ENCODE data around the gene TEAD1. TPM values are rescaled to one million over a fixed set of nuclear protein-coding genes. Genes with fewer than 3 reads are reported as not detected.

TEAD1 gene
- total RNA-seq, 4 donors from 2014 or later, result 86.9 to 205 (median 151) TPM

GRCh38 chr11:12646478-12646877 is 27.7 kb upstream of the TEAD1 start:
- TF ChIP-seq, protein P1, sequence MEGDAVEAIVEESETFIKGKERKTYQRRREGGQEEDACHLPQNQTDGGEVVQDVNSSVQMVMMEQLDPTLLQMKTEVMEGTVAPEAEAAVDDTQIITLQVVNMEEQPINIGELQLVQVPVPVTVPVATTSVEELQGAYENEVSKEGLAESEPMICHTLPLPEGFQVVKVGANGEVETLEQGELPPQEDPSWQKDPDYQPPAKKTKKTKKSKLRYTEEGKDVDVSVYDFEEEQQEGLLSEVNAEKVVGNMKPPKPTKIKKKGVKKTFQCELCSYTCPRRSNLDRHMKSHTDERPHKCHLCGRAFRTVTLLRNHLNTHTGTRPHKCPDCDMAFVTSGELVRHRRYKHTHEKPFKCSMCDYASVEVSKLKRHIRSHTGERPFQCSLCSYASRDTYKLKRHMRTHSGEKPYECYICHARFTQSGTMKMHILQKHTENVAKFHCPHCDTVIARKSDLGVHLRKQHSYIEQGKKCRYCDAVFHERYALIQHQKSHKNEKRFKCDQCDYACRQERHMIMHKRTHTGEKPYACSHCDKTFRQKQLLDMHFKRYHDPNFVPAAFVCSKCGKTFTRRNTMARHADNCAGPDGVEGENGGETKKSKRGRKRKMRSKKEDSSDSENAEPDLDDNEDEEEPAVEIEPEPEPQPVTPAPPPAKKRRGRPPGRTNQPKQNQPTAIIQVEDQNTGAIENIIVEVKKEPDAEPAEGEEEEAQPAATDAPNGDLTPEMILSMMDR (IDR thresholded peaks at IDR 0.05; ENCODE audit: low read depth), result no peak

DNA sequence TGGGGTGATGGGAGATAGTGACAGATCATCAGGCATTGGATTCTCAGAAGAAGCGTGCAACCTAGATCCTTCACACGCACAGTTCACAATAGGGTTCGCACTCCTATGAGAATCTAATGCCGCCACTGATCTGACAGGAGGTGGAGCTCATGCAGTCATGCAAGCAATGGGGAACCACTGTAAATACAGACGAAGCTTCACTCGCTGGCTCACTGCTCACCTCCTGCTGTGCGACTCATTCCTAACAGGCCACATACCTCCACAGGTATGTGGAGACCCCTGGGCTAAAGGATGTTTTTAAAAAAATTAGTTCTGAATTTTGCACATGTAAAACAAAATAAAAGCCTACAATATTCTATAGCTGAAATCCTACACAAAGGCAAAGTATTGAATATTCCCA is 20.5 kb upstream of the TEAD1 start:
- TF ChIP-seq, protein P1 (IDR thresholded peaks at IDR 0.05; ENCODE audit: low read depth), result no peak

DNA sequence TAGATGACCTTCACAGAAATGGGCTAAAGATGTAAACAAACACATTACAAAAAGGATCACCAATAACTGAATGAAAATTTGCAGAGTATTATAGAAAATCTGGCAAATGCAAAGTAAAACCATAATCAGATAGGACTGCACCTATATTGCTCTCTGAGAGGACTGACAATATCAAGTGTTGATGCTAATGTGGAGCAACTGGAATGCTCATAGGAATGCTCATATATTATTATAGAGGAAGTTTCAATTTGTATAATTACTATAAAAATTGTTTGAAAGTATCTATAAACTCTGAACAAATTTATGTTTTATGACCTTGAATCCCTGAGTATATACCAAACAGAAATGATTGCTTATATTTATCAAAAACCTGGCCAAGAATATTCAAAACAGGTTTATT is 18.4 kb upstream of the TEAD1 start:
- TF ChIP-seq, protein P1 (IDR thresholded peaks at IDR 0.05; ENCODE audit: low read depth), result no peak

DNA sequence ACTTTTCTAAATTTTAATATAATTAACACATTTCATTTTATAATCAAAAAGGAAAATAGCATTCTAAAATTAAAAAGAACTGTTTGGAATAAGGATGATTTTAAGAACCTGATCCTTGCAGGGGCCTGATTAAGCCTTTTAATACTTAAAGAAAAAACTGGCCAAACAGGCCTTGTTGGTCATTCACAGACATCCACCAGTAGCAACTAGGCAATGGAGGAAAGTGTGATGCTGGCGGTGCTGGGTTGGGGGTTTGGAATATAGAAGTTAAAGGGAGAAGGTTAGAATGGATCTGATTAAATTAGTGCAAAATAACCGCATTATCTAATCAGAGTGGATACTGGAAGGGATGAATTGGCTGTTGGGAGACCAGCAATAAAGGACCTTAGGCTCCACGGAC is 16.9 kb upstream of the TEAD1 start:
- TF ChIP-seq, protein P1 (IDR thresholded peaks at IDR 0.05; ENCODE audit: low read depth), result no peak

GRCh38 chr11:12657981-12658380 is 16.2 kb upstream of the TEAD1 start:
- TF ChIP-seq, protein P1 (IDR thresholded peaks at IDR 0.05; ENCODE audit: low read depth), result no peak

- TF ChIP-seq, protein P1 (IDR thresholded peaks at IDR 0.05; ENCODE audit: low read depth), result no peak
Measured at GRCh38 chr11:12662101-12662689, 12.0 kb upstream of the TEAD1 start.

DNA sequence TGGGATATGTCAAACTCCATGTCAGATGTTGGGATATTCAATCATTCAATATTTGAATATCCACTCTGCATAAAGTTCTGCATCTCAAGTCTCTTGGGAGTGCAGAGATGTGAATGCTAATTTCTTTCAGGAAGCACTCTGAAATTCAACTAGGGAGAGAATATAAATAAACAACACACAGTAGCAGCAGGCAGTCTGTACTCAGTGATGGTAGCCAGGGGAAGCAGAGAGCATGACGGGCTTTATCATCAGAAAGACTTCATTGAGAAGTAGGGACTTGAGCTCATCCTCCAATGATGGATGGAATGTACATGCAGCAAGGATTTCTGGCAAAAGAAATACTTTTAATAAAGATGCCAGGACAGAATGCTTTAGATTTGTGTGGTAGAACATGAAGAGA is 9.8 kb upstream of the TEAD1 start:
- TF ChIP-seq, protein P1 (IDR thresholded peaks at IDR 0.05; ENCODE audit: low read depth), result no peak
